ENCODE measurements around the gene HOXA13. TPM values are rescaled to one million over a fixed set of nuclear protein-coding genes. Genes with fewer than 3 reads are reported as not detected.

HOXA13 gene
- polyA plus RNA-seq, 1 experiment = 4.6 TPM

- peak overlapping the region; percentile 72 for H3K4me3 ChIP-seq (ENCODE audit: low read depth, low read length)
- POLR2A ChIA-PET = interaction anchor here (1.0 kb wide), 1 partner anchor 13 kb away, joined by 3 read pairs; no protein-coding TSS in a partner anchor
- H3K36me3 ChIP-seq (ENCODE audit: control insufficient read depth, insufficient read depth, low read length) = peaks cover 23% of the 10 kb centered on the region
- no peaks in the 10 kb centered on the region for H3K27me3 ChIP-seq (ENCODE audit: control insufficient read depth, insufficient read depth, low read length)
- CTCF ChIA-PET = interaction anchor here (1.2 to 16.1 kb wide), 8 partner anchors 9 to 890 kb away, joined by 3 to 187 read pairs (median 7); partner anchors contain the start of genes HOXA11 and HOXA5
- no peak for TF ChIP-seq CTCF (IDR thresholded peaks at IDR 0.05; ENCODE audit: insufficient read depth, low read depth, low read length)
- no peak for DNase-seq (ENCODE audit: low read depth)
Observed at GRCh38 chr7:27166531-27167505, 33.1 kb downstream of the HOXA13 start.

DNA sequence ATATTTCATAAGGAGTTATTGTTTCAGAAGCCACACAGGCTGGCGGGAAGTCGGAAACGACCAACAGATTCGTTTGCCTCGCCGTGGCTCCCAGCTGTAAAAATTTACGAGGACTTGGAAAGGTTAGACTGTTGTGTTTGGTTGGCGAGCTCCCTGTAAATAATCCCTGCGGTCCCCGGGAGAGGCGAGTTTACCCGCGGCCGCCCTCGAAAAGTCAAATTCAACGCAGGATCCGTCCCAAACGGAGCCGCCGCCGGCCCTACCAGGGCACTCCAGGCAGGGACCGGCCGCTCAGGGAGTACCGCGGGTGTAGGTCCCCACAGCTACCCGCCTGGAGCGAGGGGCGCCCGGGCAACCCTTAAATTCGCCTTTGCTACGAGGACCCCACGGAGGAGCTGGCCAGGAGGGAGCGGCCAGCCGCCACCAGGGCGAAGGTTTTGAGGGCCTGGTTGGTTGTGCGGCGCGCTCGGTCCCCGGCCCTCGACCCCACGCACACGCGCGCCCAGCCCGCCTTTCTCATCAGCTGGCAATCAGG is 33.8 kb downstream of the HOXA13 start:
- DNase-seq (ENCODE audit: low read depth) = no peak
- POLR2A ChIA-PET = interaction anchor here (0.5 to 1.0 kb wide), 4 partner anchors 12 to 931 kb away, joined by 3 to 5 read pairs (median 4); no protein-coding TSS in a partner anchor
- CTCF ChIA-PET = interaction anchor here (1.2 to 16.1 kb wide), 7 partner anchors 10 to 890 kb away, joined by 3 to 187 read pairs (median 7); partner anchors contain the start of genes HOXA11 and HOXA5
- TF ChIP-seq CTCF (IDR thresholded peaks at IDR 0.05; ENCODE audit: insufficient read depth, low read depth, low read length) = no peak
- Histone ChIP-seq H3K4me3 (ENCODE audit: low read depth, low read length) (peak overlapping the region; percentile 72), H3K27me3 (ENCODE audit: control insufficient read depth, insufficient read depth, low read length) (no peaks in the 10 kb centered on the region), H3K36me3 (ENCODE audit: control insufficient read depth, insufficient read depth, low read length) (peaks cover 19% of the 10 kb centered on the region)

- no peaks in the 10 kb centered on the region for H3K27me3 ChIP-seq (ENCODE audit: control insufficient read depth, insufficient read depth, low read length)
- peak; percentile 93 for DNase-seq (ENCODE audit: low read depth)
- CTCF ChIA-PET = interaction anchor here (1.2 to 16.1 kb wide), 6 partner anchors 10 to 31 kb away, joined by 3 to 187 read pairs (median 8); partner anchors contain the start of genes HOXA11 and HOXA5
- H3K36me3 ChIP-seq (ENCODE audit: control insufficient read depth, insufficient read depth, low read length) = peaks cover 19% of the 10 kb centered on the region
- peak within 1 kb of the TSS; percentile 72 for H3K4me3 ChIP-seq (ENCODE audit: low read depth, low read length)
- no peak for TF ChIP-seq CTCF (IDR thresholded peaks at IDR 0.05; ENCODE audit: insufficient read depth, low read depth, low read length)
- POLR2A ChIA-PET = interaction anchor here (0.5 to 1.0 kb wide), 5 partner anchors 13 to 966 kb away, joined by 3 to 5 read pairs (median 3); no protein-coding TSS in a partner anchor
Observed at GRCh38 chr7:27165089-27165995, 34.5 kb downstream of the HOXA13 start, which contains the start of gene HOXA9. Gene HOXA9, minus strand, starts transcription at chr7:27165537. Its CDS starts 80 bp downstream, at chr7:27165457.

GRCh38 chr7:27164367-27165088 is 35.4 kb downstream of the HOXA13 start:
- DNase-seq (ENCODE audit: low read depth) = no peak
- ChIA-PET CTCF (interaction anchor here (1.2 to 16.1 kb wide), 3 partner anchors 14 to 23 kb away, joined by 5 to 187 read pairs (median 8); partner anchors contain the start of gene HOXA11), POLR2A (no interaction called here)
- Histone ChIP-seq H3K27me3 (ENCODE audit: control insufficient read depth, insufficient read depth, low read length) (no peaks in the 10 kb centered on the region), H3K4me3 (ENCODE audit: low read depth, low read length) (peak overlapping the region; percentile 72), H3K36me3 (ENCODE audit: control insufficient read depth, insufficient read depth, low read length) (peaks cover 19% of the 10 kb centered on the region)
- 0 out of 2 replicates have a peak, but pooled peaks have one; percentile 3 for TF ChIP-seq CTCF (IDR thresholded peaks at IDR 0.05; ENCODE audit: insufficient read depth, low read depth, low read length)

Measured in BJ (cell line).